CD4-positive, alpha-beta T cell treated with Interleukin-15 for 1 hour (primary cell): Measurements from ENCODE around the gene NHSL1.

Experiments
- DNase-seq: peaks from one replicate; pipeline ENCODE4 v3.0.0-alpha.2; 2020

The NHSL1 gene

DNA sequence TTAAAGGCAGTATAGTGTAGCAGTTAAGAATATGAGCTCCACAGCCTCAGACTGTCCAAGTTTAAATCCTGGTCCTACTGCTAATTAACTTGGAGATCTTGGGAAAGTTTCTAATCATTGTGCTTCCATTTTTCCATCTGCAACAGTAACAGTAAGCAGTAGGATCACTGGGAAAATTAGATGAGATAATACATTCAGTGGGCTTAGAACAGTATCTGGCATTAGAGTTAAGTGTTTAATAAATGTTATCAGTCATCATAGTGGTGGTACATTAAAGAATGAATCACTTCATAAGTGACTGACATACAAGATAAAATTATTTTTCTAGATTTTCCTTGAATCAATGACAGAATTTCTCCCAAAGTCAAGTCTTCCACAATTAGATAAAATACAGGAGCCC, 5.0 kb downstream of the NHSL1 start:
- no peak for DNase-seq

DNA sequence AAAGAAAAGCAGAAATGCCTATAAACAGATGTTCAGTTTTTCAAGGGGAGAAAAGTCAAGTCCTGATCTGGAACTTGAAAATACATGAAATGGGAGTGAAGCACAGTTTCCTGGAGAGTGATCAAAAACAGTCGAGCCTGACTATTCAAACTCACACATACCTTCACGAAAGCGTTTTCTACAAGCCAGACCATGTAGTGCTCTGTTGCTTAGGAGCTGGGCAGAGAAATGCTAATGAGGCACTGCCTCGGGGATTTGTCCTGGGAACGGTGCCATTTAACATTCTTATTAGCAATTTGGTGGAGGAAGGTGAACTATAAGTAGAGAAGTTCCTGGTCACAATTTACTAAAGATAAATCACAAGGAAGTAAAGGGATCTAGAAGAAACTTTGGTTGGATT, 5.9 kb downstream of the NHSL1 start:
- DNase-seq, result no peak

DNA sequence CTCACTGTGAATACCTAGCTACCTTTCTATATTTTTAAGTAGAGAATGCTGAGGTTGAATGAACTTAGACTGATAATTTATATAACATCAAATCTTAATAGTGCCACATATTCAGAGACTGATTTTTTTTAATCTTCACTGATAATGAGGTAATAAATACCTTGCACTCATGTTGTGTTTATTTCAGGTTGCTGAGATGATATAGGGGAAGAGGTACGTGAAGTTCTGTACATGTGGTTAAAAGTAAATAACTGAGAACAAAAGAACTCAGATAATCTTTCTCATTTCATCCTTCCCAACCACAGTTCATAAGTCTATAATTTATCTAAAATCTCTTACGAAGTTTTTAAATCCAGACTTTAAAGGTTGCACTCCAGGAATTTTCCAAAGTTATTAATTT, 6.4 kb downstream of the NHSL1 start:
- DNase-seq, result no peak

DNA sequence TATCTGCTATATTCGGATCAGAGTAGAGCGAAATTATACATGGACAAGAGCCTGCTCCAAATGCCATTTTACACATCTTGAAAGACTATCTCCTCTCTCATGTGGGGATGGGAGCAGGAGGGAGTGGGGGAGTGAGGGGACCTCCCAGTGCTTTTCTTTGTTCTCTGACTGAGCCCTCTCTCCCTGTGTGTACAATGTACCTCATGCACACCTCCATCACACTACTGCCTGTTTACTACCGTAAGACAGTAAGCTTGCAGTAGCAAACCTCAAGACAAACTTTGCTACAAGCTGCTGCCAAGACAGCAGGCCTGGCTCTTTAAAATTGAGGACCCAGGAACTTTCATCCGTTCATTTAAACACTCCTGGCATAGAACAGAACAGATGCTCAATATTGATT, 7.2 kb downstream of the NHSL1 start:
- DNase-seq, result no peak

DNA sequence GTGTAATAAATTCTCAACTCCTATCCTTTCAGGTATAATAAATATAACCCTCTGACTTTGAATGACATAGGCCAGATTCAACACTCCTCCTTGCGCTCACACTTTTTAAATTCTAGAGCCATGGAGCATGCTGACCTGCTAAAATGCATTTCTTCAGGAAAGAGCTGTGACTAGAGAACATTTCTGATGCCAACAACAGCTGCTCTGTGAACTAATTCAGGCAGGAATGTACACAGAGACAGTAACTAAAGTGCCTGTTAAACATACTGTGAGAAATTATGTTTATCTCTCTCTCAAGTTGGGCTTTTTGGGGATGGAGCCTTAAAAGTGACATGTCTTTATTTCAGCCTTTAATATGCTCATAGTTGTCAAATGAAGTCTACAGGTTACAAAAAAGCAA, 8.3 kb downstream of the NHSL1 start:
- DNase-seq, result no peak

DNA sequence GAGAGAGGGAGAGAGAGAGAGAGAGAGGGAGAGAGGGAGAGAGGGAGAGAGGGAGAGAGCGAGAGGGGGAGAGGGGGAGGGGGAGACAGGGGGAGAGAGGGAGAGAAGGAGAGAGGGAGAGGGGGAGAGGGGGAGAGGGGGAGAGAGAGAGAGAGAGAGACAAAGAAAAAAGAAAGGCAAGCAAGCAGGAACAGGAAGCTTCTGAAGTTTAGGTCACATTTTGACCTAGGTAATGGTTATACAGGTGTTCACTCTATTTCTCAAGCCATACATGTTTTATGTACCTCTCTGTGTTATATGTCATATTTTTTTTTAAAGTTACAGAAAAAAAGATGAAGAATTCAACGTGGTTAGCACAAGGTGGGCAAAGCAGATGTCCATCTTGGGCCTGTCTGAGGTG, 9.4 kb downstream of the NHSL1 start:
- DNase-seq, result no peak

DNA sequence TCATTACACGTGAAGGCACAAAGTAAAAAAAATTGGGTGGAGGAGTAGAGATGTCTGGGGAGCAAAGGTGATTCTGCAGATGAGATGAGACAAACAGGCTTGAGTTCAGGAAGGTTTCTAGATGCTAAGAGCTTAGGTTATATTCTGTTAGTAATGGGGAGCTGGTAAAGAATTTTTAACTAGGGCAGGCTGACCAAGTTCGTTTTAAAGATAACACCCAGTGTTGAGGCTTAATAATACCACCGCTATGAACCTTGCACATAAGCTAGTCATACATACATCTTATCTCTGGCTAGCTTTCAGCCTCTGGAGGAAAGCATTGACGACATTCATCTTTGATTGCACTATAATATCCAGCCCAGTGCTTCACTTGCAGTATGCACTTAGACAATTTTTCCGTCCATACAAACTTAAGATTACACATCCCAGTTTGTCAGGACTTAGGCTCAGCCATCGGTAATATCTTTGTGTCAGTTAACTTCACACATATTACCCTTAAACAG, 12.1 kb downstream of the NHSL1 start:
- no peak for DNase-seq

DNA sequence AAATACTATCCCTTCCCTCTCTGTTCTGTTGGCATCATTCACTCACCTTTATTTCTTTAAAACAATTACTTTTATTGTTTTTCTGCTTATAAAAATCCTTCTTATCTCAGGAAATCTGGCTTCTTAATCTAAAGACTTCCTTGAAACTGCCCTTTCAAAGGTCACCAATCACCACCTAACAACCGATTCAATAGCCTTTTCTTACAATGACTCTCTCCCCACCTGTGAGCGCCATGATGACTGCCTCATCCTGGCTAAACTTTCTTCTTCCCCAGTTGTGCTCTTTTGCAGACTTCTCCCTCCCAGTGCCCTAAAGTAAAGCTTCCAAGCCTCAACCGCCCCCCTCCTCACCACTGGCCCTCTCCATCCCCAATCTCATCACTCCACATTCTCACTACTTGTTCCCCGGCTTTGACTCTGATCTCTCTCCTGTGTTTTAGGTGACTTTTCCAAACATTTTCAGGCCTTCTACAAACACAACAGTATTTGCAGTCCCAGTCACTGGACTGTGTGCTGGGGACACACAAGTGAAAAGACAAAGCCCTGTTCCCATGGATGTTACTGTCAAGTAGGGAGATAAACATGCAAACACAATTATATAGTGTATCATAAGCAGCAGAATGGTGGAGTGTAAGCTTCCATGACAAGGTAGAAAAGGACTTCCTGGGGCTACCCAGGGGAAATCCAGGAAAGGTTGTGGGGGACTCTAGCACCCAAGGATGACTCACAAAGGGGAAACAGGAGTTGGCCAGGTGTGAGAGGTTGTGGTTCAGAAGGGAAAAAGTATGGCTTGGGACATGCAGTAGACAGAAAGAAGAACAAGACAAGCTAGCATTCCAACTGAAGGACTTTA, 12.8 kb downstream of the NHSL1 start:
- no peak for DNase-seq

DNA sequence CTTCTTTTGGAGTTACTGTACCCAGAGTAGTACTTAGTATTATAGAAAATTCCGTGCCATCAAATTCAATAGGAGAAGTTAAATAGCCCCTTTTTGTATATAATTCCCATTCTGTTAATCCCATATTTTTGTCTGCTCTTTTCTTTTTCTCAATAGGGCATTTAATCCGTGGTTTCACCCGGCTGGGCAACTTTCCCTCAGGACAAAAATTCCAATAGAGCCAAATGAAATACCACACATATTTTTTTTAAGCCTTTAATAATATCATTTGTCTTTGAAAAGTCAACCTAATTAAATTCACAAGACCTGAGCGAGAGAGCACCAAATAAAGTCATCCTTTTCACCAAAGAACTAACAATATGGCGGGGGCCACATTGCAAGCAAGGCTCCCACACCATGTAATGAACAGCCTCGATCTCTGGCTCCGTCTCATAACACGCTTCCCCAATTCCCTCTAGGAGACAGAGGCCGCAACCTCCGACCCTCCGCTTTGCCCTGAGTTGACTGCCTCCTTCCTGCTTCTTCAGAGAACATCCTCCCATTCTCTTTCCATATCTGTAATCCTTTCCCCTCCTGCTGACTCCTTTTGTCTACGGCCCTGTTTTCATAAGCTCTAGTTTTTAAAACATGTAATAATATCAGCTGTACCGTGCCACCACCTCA, 13.6 kb downstream of the NHSL1 start:
- DNase-seq, result no peak

DNA sequence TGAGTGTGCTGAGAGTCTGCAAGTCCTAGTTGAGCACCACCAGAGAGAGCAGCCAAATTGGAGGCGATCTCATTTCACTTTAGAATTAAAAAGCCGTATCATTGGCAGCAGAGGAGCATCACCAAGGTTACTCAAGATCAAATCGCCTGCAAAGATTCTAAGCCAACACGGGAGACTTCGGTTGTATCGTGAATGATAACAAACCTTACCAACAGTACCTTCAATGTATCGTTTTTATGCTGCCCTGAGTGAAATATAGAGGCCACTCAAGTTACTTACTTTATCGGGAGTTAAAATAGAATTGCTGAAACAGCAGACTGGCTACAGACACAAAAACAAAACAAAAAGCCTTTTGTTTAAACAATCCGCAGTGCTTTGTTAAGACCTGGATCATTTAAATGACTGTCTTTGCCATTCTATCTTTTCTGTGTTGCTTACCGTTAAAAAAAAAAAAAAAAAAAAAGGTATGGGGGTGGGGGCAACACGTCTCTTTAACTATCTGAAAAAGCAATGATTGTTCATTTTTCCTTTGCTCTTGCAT, 14.2 kb downstream of the NHSL1 start:
- no peak for DNase-seq

DNA sequence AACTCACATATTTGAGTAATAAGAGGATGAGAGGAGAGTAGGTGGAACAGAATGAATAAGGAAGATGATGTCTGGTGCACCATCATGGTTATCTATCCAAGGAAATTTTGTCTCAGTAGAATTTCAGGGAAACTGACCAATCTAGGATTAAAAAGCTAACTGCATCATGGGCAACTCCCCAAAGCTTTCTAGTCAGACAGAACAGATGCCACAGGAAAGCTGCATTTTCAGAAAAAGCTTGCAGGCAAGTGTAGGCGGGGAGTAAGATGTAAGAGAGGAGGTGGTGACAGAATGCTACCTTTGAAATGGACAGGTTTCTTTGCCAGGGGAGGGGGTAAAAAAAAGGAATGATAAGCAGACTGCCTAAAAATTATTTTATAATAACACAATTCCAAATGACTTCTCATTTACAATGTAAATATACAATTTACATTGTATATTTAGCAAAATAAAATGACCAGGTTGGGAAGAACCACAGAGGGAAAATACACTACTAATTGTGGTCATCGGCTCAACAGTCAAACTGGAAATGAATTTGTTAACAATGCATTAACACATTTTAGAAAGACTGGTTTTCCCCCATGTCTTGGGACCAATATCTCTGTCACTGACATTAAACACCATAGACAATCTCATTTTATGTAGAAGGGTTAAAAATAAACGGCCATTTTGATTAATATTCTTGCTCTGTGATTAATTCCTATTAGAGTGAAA, 15.1 kb downstream of the NHSL1 start:
- no peak for DNase-seq

DNA sequence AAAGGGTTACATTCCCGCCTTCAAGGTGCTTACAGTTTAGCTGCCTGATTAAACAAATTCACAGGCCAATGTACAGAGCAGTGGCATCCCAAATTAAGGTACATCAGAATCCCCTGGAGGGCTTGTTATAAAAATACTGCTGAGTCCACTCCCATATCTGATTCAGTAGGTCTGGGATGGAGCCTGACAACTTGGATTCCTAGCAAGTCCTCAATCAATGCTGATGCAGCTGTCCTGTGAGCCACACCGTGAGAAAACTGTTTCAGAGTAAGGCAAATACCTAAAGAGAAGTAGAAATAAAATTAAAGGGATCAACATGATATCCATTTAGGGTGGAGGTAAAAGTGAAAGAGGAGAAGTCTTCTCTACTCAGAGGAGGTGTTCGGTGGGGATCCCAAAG, 16.5 kb downstream of the NHSL1 start:
- DNase-seq, result no peak

DNA sequence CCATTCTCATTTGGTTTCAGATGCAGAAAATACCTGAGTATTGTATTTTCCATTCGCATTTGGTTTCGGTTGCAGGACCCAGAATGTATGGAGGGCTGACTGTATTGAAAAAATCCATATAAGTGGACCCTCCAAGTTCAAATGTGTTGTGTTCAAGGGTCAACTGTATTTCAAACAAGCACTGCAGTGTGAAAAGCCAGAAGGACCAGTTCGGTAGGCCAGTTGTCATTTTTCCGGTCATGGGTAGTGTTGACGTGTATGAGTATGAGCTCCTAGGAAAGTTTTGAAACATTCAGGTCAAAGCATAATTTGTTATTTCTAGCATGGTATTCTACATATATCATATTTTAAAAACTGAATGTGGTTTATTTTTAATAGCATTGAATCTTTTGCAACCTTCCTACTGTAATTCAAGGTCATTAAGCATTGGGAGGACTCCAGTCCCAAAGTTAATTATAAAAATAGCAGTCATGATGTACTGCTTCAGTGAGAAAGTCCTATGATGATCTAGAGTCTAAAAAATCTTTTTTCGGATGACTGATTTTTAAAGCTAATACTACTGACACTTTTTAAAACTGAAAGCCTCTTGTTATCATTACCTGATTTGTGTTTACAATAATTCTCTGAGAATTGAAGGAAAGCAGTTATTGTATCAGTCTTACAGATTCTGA, 18.9 kb downstream of the NHSL1 start:
- no peak for DNase-seq

DNA sequence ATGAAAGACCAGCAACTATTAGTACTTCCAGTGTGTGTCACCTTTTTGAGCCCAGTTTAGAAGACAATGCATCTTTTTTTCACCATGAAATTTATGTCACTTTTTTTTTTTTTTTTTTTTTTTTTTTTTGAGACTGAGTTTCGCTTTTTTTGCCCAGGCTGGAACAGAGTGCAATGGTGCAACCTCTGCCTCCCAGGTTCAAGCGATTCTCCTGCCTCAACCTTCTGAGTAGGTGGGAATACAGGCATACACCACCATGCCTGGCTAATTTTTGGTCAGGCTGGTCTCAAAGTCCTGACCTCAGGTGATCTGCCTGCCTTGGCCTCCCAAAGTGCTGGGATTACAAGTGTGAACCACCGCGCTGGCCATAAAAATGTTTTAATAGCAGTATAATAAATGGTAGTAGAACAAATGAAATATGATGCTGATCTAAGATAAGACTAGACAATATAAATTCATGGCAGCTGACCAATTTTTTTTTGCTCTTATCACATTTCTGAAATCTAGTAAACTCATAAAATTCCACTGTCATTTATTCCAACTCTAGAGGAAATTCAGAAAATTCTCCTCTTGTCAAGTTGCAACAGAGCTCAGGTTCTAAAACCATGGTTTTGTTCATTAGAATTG, 21.3 kb downstream of the NHSL1 start:
- DNase-seq, result no peak

DNA sequence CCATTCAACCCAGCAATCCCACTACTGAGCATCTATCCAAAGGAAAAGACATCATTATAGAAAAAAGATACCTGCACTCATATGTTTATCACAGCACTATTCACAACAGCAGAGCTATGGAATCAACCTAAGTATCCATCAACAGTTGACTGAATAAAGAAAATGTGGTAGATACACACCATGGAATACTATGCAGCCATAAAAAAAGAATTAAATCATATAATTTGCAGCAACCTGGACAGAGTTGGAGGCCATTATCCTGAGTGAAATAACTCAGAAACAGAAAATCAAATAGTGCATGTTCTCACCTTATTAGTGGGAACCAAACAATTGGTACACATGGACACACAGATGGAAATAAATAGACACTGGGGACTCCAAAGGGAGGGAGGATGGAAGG, 23.2 kb downstream of the NHSL1 start:
- no peak for DNase-seq

DNA sequence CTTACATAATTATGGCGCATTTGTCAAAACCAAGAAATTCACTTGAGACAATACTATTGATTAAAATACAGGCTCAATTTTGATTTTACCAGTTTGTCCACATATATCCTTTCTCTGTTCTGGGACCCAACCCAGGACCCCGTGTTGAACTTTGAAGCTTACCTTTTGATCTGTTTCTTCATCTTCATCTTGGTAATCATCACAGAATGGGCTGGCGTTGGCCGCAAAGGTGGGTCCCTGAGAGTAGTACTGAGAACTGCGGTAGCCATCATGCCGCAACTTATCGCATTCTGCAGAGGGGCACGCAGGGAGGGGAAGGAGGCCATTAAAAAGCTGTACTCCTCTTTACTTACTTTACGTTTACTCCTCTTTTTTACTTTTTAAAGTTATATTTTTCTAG, 26.1 kb downstream of the NHSL1 start:
- no peak for DNase-seq

DNA sequence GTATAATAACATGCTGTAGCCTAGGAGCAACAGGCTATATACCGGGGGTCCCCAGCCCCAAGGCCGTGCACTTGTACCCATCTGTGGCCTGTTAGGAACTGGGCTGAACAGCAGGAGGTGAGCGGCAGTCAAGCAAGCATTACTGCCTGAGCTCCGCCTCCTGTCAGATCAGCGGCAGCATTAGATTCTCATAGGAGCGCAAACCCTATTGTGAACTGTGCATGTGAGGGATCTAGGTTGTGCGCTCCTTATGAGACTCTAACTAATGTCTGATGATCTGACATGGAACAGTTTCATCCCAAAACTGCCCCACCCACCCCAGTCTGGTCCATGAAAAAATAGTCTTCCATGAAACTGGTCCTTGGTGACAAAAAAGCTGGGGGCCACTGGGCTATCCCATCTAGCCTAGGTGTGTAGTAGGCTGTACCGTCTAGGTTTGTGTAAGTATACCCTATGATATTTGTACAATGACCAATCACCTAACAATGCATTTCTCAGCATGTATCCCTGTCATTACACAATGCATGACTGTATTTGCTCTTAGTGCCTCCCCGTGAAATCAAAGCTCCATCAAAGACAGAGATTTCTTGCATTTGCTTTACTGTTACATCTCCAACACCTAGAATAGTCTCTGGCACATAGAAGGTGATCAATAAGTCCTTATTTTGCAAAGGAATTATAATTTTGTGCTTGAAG, 30.8 kb downstream of the NHSL1 start:
- no peak for DNase-seq

DNA sequence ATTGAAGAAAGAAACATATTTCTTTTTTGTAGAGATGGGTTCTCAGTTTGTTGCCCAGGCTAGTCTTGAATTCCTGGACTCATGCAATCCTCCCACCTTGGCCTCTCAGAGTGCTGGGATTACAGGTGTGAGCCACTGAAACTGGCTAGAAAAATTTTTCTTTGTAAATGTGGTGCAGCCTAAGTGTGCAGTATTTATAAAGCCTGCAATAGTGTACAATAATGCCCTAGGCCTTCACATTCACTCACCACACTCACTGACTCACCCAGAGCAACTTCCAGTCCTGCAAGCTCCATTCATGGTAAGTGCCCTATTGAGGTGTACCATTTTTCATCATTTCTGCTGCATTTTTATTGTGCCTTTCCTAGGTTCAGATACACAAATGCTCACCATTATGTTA, 31.4 kb downstream of the NHSL1 start:
- DNase-seq, result no peak

DNA sequence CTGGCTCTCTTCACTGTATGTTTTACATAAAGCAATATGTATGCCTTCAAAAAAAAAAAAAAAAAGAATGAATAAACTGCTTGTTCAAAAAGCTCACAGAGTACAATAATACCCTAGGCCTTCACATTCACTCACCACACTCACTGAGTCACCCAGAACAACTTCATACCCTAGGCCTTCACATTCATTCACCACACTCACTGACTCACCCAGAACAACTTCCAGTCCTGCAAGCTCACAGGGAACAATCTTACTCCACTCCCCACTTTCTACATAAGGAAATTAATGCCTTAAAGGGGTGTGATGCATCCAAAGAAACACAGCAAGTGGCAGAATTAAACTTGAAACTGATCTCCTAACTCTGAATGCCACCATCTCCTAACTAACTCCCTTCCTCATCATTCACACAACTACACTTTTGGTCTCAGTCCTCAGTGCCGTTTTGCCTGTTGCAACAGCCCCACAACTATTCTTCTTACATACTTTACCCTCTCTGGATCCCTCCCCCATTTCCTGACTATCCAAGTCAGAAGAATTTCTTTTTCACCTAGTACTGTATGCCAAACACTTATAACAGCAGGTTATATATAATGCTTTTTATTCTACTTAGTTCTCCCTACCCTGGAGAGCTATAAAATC, 34.2 kb downstream of the NHSL1 start:
- DNase-seq, result no peak

DNA sequence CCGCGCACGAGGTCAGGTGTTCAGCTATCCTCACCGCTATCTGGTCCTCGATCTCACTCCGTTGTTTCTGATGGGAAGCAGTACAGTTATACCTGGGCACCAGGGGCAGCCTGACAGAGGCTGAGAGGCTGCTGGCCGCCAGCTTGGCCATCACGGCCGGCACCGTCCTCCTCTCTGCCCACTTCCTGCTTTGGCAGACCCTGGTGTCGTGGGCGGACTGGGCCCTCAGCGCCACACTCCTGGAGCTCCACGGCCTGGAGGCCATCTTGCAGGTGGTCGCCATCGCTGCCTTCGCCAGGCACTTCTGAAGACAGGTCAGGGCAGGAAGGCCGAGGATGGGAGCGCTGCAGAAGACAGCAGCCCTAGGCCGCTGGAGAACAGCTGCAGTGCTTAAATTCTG, 35.2 kb downstream of the NHSL1 start:
- DNase-seq, result no peak

DNA sequence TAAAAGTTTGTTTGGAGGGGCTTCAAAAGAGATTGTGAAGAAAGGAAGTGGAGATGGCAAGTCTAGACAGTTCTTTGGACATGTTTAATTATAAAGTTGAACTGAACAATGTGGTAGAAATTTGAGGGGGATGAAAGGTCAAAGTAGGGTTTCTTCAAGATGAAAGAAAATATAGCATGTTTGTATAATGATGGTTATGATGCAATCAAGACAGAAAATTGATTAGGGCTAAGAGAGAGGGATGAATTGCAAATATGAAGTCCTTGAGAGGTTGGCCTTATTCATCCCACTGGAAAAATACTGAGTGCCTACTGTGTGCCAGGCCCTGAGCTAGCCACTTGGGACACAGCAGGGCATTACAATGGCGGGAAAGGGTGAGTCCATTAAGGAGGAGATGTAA, 37.6 kb downstream of the NHSL1 start:
- no peak for DNase-seq
